AG09319 (cell line): Measurements from ENCODE around the gene LSAMP.

ENCODE experiments used
- DNase-seq: peaks from one replicate; pipeline ENCODE4 v3.0.0-alpha.2; 2010; ENCODE audit warnings: low read depth; ENCODE audit errors: extremely low read depth
- TF ChIP-seq, protein P1 (sequence below): IDR thresholded peaks from 2 replicates; pipeline ENCODE4 v1.5.1; 2011; ENCODE audit warnings: low read depth, mild to moderate bottlenecking, inconsistent platforms, low read length, moderate library complexity

Gene LSAMP

DNA sequence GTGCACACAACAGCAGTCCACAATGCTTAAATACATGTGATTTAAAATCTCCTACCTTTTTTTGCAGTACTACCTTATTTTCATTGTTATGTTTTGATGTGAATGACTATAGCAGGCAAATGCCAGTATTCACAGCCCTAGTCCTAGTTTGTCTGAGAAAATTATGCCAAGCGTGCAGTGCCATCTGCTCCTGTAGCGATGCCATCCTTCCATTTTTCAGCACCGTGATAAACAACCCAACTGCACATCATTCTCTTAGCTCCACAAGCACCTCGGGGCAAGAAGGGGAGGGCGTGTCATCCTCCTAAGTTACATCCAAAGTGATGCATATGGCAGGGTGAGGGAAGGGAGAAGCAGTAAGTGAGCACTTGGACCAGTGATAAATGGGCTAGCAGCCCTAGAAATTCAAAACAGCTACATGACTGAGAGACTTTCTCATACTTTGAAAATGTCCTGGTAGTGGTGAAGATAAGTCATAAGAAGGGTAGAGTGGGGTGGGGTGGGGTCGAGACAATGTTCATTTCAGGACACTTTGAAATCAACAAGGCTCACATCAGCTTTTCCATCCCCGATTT is 198.8 kb downstream of the LSAMP start:
- TF ChIP-seq, protein P1, sequence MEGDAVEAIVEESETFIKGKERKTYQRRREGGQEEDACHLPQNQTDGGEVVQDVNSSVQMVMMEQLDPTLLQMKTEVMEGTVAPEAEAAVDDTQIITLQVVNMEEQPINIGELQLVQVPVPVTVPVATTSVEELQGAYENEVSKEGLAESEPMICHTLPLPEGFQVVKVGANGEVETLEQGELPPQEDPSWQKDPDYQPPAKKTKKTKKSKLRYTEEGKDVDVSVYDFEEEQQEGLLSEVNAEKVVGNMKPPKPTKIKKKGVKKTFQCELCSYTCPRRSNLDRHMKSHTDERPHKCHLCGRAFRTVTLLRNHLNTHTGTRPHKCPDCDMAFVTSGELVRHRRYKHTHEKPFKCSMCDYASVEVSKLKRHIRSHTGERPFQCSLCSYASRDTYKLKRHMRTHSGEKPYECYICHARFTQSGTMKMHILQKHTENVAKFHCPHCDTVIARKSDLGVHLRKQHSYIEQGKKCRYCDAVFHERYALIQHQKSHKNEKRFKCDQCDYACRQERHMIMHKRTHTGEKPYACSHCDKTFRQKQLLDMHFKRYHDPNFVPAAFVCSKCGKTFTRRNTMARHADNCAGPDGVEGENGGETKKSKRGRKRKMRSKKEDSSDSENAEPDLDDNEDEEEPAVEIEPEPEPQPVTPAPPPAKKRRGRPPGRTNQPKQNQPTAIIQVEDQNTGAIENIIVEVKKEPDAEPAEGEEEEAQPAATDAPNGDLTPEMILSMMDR, result no peak

DNA sequence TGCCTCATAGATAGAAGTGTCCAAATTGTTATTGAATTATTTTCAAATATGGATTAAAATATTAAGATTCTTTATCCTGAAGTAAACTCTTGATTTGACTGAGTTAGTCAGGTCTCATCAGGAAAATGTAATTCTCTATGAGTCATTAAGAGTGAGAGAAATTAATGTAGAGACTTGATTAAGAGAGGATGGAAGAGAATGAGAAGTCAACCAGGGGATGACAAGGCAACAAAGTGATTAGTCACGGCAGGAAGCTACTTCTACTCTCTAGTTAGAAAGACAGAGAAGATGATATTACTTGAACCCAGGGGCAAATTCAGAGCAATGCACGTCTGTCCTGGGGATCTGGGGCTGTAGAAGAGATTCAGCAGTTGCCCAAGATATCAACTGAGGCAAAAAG is 202.5 kb downstream of the LSAMP start:
- DNase-seq, result no peak
- TF ChIP-seq, protein P1, result no peak

More for the DNA sequence above, 198.8 kb downstream of the LSAMP start:
- no peak for DNase-seq

GRCh38 chr3:116241677-116242076 is 203.6 kb downstream of the LSAMP start:
- no peak for DNase-seq
- TF ChIP-seq, protein P1, result no peak

DNA sequence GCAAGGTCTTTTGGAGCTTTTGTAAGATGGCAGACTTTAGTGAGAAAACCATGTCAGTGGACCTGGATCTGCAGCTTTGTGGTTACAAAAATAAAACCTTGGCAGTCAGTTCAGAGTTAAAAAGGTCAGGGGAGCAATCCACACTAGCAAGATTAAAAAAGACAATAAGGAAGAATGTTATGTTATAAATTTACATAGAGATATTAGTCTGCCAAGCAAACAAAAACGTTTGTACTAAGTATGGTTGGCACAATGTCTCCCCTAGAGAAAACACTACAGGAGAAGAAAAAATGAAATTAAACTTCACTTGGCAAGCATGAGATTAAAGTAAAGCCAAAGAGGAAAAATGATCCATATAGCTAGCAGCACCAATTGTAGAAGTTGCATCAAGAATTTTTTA is 205.0 kb downstream of the LSAMP start:
- no peak for DNase-seq
- TF ChIP-seq, protein P1, result no peak

DNA sequence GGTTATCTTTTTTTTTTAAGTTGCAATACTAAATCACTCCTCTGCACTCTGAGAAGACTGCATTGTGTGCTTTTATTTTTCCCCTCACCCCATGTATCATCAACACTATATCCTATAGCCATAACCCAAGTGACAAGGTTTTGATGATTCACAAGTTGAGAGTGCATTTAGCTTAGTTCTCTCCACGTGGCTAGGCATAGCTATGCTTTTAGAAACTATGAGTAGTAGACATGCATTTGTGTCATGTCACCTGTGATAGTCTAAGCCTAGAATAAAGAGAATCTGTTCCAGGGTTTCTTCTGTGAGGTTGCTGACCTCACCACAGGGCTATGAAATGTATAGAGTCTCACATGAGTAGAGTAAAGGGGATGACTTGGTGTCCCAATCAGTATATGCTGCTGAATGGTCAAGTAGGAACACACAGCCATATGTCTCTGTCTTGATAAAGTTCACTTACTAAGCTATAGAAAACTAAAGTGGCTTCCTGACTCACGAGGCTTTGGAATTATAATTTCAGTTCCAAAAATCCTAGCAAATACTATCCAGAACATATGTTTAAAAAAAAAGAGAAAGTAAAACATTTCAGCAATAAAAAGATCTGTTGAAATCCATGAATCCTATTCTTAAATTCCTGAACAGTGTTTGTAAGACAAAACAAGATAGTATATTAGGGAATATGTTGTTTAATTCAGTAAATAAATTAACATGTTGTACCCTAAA is 206.3 kb downstream of the LSAMP start:
- DNase-seq, result no peak
- TF ChIP-seq, protein P1, result no peak

DNA sequence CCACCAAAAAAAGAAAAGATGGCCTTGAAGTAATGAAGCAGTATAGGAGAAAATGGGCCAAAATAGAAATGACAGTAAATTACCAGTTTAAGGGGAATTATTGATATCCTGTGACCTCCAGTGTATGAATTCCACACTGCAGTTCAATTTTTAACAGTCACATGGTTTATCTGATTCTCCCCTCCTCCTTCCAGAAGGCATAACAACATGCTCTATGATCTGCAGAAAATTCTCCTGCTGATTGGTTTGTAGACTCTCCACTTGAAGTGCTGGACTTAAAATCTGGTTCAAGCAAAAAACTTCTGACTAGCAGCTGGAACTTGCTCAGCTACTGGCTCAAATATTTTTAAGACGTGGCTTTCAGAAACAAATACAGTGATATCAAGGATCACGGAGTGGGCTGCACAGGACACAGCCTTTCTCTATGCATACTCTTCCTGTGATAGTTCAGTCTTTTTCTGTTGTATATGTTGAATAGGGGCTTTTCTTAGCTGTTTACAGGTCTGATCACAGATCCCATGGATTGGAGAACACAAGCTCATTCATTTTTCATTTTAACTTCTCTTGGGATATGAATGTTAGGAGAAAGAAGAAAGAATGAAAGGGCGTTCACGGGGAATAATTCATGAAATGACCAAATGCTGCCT is 211.5 kb downstream of the LSAMP start:
- TF ChIP-seq, protein P1, result no peak
- DNase-seq, result no peak

- TF ChIP-seq, protein P1, result no peak
Observed at GRCh38 chr3:116230431-116231020, 214.8 kb downstream of the LSAMP start.

More at GRCh38 chr3:116230431-116231020, 214.8 kb downstream of the LSAMP start:
- no peak for DNase-seq
